B cell (primary cell): ENCODE results near the gene MESD.

Source experiments
- EZH2 ChIP-seq: IDR thresholded peaks from 2 replicates; pipeline ENCODE4 v1.6.1; 2012; ENCODE audit warnings: borderline replicate concordance, low read depth, mild to moderate bottlenecking, moderate library complexity, low read length; ENCODE audit not compliant: insufficient read depth, poor library complexity, severe bottlenecking
- TF ChIP-seq, protein P1 (sequence below): fragments of 200-600 bp; IDR thresholded peaks from one replicate; pipeline ENCODE4 v1.8.0; 2022; ENCODE audit warnings: antibody characterized with exemption, mild to moderate bottlenecking

DNA sequence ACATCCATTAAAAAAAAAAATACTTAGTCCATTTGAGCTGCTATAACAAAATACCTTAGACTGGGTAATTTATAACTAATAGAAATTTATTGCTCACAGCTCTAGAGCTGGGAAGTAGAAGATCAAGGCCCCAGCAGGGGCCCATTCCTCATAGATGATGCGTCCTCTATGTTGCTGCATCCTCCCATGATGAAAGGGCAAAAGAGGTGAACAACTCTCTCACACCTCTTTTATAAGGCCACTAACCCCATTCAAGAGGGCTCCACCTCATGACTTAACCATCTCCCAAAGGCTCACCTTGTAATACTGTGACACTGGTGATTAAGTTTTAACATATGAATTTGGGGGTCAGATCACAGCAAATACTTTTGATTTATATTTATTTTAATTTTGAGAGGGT, 8.1 kb upstream of the MESD start:
- TF ChIP-seq, protein P1, sequence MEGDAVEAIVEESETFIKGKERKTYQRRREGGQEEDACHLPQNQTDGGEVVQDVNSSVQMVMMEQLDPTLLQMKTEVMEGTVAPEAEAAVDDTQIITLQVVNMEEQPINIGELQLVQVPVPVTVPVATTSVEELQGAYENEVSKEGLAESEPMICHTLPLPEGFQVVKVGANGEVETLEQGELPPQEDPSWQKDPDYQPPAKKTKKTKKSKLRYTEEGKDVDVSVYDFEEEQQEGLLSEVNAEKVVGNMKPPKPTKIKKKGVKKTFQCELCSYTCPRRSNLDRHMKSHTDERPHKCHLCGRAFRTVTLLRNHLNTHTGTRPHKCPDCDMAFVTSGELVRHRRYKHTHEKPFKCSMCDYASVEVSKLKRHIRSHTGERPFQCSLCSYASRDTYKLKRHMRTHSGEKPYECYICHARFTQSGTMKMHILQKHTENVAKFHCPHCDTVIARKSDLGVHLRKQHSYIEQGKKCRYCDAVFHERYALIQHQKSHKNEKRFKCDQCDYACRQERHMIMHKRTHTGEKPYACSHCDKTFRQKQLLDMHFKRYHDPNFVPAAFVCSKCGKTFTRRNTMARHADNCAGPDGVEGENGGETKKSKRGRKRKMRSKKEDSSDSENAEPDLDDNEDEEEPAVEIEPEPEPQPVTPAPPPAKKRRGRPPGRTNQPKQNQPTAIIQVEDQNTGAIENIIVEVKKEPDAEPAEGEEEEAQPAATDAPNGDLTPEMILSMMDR, result no peak
- TF ChIP-seq EZH2, result no peak
